WI38 (cell line): ENCODE results near the gene ALK.

Source experiments
- H3K4me3 ChIP-seq: 2 replicates; pipeline ENCODE4 v1.5.1; 2011; ENCODE audit warnings: low read depth, mild to moderate bottlenecking, control low read depth, low read length
- CTCF ChIP-seq: IDR thresholded peaks from 2 replicates; pipeline ENCODE4 v1.5.1; 2012; ENCODE audit warnings: low read depth, mild to moderate bottlenecking, control low read depth, low read length

Gene ALK

DNA sequence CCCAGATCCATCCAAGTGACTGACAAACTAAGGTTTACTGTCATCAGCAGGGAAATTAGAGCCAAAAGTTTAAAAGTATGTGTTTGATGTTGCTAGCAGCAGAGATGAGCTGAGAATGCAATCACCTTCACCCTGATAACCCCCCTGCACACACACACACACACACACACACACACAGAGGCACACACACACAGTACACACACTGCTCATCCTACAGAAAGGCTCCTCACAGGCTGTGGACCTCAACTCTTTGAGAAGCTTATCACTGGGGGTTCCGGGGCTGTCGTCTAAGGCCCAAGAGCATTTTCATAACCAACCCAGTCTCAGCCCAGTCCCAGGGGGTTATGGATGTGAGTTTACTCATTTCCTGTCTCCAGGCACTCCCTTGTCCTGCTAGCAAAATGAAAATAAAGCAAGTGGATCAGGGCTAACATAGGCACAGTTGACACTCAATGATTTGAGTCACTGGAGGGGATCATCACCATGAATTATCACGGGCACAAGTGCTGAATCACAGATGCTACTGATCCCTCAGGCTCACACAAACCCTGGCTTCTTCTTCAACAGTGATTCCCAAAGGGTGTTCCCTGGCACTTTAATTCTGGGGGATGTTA, 76.6 kb downstream of the ALK start:
- no peak overlapping the region for H3K4me3 ChIP-seq
- no peak for TF ChIP-seq CTCF

DNA sequence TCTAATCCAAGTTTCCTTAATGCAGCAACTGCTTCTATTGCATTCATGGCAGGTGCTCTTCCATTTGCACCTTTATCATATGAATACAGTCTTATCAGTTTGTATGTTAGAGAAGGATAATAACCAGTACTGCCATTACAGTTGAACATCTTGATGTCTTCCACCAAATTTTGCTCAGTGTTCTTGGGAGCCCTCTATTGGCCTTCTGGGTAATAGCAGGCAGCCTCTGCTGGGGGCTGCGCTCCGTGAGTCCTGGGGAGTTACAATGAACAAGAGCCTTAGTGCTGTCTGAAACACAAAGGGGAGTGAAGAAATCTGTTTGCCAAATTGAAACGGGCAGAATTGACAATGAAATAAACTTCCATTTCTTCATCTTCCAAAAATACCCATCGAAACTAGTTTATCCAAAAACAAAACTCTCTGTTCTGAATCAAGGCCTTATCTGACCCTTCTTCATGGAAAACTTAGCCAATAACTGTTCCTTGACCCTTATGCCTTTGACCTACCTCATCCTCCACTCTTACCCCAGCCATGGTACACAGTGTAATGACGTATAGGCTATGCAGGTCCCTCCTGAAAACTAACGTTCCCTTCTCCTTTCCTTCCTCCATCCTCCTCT, 79.9 kb downstream of the ALK start:
- peak; percentile 97 for TF ChIP-seq CTCF
- H3K4me3 ChIP-seq: no peak overlapping the region

GRCh38 chr2:29839306-29839705, 82.1 kb downstream of the ALK start:
- no peak overlapping the region for H3K4me3 ChIP-seq
- TF ChIP-seq CTCF: no peak

DNA sequence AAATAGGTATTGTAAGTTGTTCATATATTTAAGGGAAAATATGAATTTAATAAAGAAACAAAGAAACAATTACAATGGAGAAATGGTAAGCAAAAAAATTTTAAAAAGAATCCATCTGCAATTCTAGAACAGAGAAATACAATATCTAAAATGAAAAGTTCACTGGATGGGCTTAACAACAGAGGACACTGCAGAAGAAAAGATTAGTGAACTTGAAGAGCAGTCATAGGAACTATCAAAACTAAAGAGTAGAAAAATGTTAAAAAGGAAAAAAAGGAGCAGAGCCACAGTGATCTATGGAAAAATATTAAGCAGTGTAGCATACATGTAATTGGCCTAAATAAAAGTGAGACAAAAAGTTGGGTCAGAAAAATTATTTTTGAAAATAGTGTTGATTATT, 83.5 kb downstream of the ALK start:
- TF ChIP-seq CTCF: no peak
- no peak overlapping the region for H3K4me3 ChIP-seq

- H3K4me3 ChIP-seq: no peak overlapping the region
- TF ChIP-seq CTCF: no peak
Observed at GRCh38 chr2:29834624-29835023, 86.8 kb downstream of the ALK start.

DNA sequence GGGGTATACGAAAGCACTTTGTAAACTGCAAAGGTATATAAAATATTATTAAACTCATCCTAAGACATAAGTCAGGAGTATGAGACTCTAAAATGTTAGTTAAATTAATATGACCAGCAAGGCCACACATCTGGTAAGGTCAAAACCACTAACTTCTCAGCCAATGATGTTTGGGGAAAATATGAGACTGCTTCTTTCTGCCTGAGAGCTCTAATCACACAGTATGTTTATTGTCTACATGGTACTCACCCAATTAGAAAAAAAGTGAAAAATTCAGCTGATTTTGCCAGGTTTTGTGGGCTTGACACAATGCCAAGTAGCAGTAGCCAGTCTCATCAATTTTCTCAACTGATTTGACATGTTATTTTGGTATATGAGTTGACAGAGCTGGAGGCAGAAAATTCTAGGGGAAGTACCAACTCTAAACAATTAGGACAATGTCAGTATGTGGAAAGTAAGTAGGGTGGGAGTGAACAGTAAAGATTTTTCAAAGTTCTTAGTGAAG, 87.3 kb downstream of the ALK start:
- no peak overlapping the region for H3K4me3 ChIP-seq
- no peak for TF ChIP-seq CTCF

DNA sequence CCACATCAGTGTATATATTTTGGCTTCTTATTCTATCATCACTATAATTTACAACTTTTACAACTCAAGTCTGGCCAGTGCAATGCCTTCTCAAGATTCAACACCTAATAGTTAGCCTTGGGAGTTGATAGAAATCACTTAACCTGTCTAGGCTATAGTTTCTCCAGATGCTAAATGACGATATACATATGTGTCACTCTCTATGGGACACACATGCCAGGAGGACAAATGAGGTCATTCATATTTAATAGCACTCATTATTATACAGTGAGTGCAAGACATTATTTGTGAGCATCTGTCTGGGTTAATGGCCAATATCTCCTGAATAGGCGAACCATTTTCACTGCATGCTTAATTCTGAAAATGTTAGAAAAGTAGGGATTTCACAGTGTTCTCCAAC, 89.8 kb downstream of the ALK start:
- H3K4me3 ChIP-seq: no peak overlapping the region
- no peak for TF ChIP-seq CTCF
